Neural cell (in vitro differentiated cells): ENCODE results near the gene CREBRF. TPM values are rescaled to one million over a fixed set of nuclear protein-coding genes. Genes with fewer than 3 reads are reported as not detected.

Experiments
- H2AFZ ChIP-seq: fragments of 200-600, 300-800 bp; sonication (generic), shearing (Covaris generic); 2 replicates; pipeline ENCODE4 v1.6.0; 2014; ENCODE audit warnings: low read depth, mild to moderate bottlenecking, antibody characterized with exemption, low read length, moderate library complexity
- H3F3A ChIP-seq: fragments of 200-600 bp; shearing (Covaris generic); 2 replicates; pipeline ENCODE4 v1.6.1; 2016; ENCODE audit warnings: mild to moderate bottlenecking, moderate library complexity, mixed read lengths, antibody characterized with exemption, low read length; ENCODE audit not compliant: insufficient read depth, poor library complexity, severe bottlenecking
- H3K27ac ChIP-seq: fragments of 200-600, 300-800 bp; sonication (generic), shearing (Covaris generic); 2 replicates; pipeline ENCODE4 v1.5.1; 2014; ENCODE audit warnings: mild to moderate bottlenecking, low read length, moderate library complexity
- H3K27me3 ChIP-seq: fragments of 300-800, 200-600 bp; sonication (generic), shearing (Covaris generic); 2 replicates; pipeline ENCODE4 v1.6.0; 2014; ENCODE audit warnings: mild to moderate bottlenecking, low read depth, low read length, moderate library complexity; ENCODE audit not compliant: insufficient read depth
- H3K36me3 ChIP-seq: fragments of 300-800, 200-600 bp; sonication (generic), shearing (Covaris generic); 2 replicates; pipeline ENCODE4 v1.5.1; 2014; ENCODE audit warnings: mild to moderate bottlenecking, antibody characterized with exemption, low read length, moderate library complexity; ENCODE audit not compliant: insufficient read depth
- H3K4me2 ChIP-seq: fragments of 300-800, 200-600 bp; sonication (generic), shearing (Covaris generic); 2 replicates; pipeline ENCODE4 v1.6.0; 2014; ENCODE audit warnings: mild to moderate bottlenecking, low read length
- H3K4me3 ChIP-seq: fragments of 300-800, 200-600 bp; sonication (generic), shearing (Covaris generic); 2 replicates; pipeline ENCODE4 v1.5.1; 2014; ENCODE audit warnings: mild to moderate bottlenecking, low read length, moderate library complexity
- H3K79me2 ChIP-seq: fragments of 200-600 bp; shearing (Covaris generic); replicated peaks from 2 replicates; pipeline ENCODE4 v1.6.0; 2014; ENCODE audit warnings: mild to moderate bottlenecking, low read length, moderate library complexity; ENCODE audit not compliant: insufficient read depth
- H3K9ac ChIP-seq: fragments of 300-800, 200-600 bp; sonication (generic), shearing (Covaris generic); 2 replicates; pipeline ENCODE4 v1.6.1; 2016; ENCODE audit warnings: mild to moderate bottlenecking, low read length, mixed read lengths
- H3K9me2 ChIP-seq: fragments of 200-600 bp; shearing (Covaris generic); 2 replicates; pipeline ENCODE4 v1.6.1; 2016; ENCODE audit warnings: mild to moderate bottlenecking, low read length, mixed read lengths; ENCODE audit not compliant: insufficient read depth
- H3K9me3 ChIP-seq: fragments of 200-600, 300-800 bp; sonication (generic), shearing (Covaris generic); 2 replicates; pipeline ENCODE4 v1.6.1; 2016; ENCODE audit warnings: mild to moderate bottlenecking, mixed run types, low read length, moderate library complexity, mixed read lengths
- H4K20me1 ChIP-seq: fragments of 200-600 bp; shearing (Covaris generic); 2 replicates; pipeline ENCODE4 v1.6.1; 2016; ENCODE audit warnings: mild to moderate bottlenecking, mixed run types; ENCODE audit not compliant: insufficient read depth
- CTCF ChIP-seq: fragments of 450-650 bp; IDR thresholded peaks from 2 replicates; pipeline ENCODE4 v1.5.1; 2014; ENCODE audit warnings: antibody characterized with exemption, mild to moderate bottlenecking, moderate library complexity; ENCODE audit not compliant: poor library complexity, severe bottlenecking
- EP300 ChIP-seq: fragments of 450-650 bp; conservative IDR thresholded peaks from 2 replicates; pipeline ENCODE4 v1.6.1; 2014; ENCODE audit warnings: antibody characterized with exemption, mild to moderate bottlenecking, moderate library complexity; ENCODE audit not compliant: poor library complexity, severe bottlenecking
- EZH2 ChIP-seq: fragments of 200-600, 300-800 bp; shearing (Covaris generic), sonication (generic); IDR thresholded peaks from 2 replicates; pipeline ENCODE4 v1.6.1; 2014; ENCODE audit warnings: antibody characterized with exemption, low read length, borderline replicate concordance, mild to moderate bottlenecking; ENCODE audit not compliant: insufficient read depth, poor library complexity, severe bottlenecking
- MXI1 ChIP-seq: fragments of 450-650 bp; conservative IDR thresholded peaks from 2 replicates; pipeline ENCODE4 v1.6.1; 2014; ENCODE audit warnings: antibody characterized with exemption, mild to moderate bottlenecking; ENCODE audit not compliant: poor library complexity, severe bottlenecking
- POLR2AphosphoS5 ChIP-seq: IDR thresholded peaks from 2 replicates; pipeline ENCODE4 v1.6.1; 2012
- RAD21 ChIP-seq: fragments of 450-650 bp; conservative IDR thresholded peaks from 2 replicates; pipeline ENCODE4 v1.6.1; 2014; ENCODE audit warnings: antibody characterized with exemption, mild to moderate bottlenecking, moderate library complexity
- SMC3 ChIP-seq: fragments of 450-650 bp; conservative IDR thresholded peaks from 2 replicates; pipeline ENCODE4 v1.6.1; 2014; ENCODE audit warnings: antibody characterized with exemption, mild to moderate bottlenecking, moderate library complexity; ENCODE audit not compliant: poor library complexity
- TAF1 ChIP-seq: IDR thresholded peaks from 2 replicates; pipeline ENCODE4 v1.6.1; 2012; ENCODE audit warnings: low read depth
- polyA plus RNA-seq: library from polyadenylated mRNA; depleted of rRNA; stranded (reverse); fragments of >200 nt; gene quantifications from 2 replicates; pipeline ENCODE4 v1.2.3, GENCODE V29; 2014
- TF ChIP-seq, protein P1 (sequence below): IDR thresholded peaks from 2 replicates; pipeline ENCODE4 v1.6.1; 2012; ENCODE audit warnings: borderline replicate concordance

CREBRF gene
- polyA plus RNA-seq, 1 donor from 2014 or later: 9.3 TPM

GRCh38 chr5:173155912-173156311, 99.8 kb downstream of the CREBRF start:
- Histone ChIP-seq H3K4me3 (no peak overlapping the region), H4K20me1 (no peaks in the 10 kb centered on the region), H3K4me2 (no peak overlapping the region), H3K9me3 (no peaks in the 10 kb centered on the region), H3K27ac (no peak overlapping the region), H3K9ac (no peak overlapping the region), H2AFZ (no peak overlapping the region), H3K36me3 (no peaks in the 10 kb centered on the region), H3F3A (no peaks in the 10 kb centered on the region), H3K27me3 (no peaks in the 10 kb centered on the region), H3K79me2 (no peaks in the 10 kb centered on the region), H3K9me2 (no peaks in the 10 kb centered on the region)
- TF ChIP-seq, protein P1, sequence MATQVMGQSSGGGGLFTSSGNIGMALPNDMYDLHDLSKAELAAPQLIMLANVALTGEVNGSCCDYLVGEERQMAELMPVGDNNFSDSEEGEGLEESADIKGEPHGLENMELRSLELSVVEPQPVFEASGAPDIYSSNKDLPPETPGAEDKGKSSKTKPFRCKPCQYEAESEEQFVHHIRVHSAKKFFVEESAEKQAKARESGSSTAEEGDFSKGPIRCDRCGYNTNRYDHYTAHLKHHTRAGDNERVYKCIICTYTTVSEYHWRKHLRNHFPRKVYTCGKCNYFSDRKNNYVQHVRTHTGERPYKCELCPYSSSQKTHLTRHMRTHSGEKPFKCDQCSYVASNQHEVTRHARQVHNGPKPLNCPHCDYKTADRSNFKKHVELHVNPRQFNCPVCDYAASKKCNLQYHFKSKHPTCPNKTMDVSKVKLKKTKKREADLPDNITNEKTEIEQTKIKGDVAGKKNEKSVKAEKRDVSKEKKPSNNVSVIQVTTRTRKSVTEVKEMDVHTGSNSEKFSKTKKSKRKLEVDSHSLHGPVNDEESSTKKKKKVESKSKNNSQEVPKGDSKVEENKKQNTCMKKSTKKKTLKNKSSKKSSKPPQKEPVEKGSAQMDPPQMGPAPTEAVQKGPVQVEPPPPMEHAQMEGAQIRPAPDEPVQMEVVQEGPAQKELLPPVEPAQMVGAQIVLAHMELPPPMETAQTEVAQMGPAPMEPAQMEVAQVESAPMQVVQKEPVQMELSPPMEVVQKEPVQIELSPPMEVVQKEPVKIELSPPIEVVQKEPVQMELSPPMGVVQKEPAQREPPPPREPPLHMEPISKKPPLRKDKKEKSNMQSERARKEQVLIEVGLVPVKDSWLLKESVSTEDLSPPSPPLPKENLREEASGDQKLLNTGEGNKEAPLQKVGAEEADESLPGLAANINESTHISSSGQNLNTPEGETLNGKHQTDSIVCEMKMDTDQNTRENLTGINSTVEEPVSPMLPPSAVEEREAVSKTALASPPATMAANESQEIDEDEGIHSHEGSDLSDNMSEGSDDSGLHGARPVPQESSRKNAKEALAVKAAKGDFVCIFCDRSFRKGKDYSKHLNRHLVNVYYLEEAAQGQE: no peak
- no peak for TF ChIP-seq EP300
- TF ChIP-seq RAD21: no peak
- TF ChIP-seq MXI1: no peak
- TF ChIP-seq TAF1: no peak
- TF ChIP-seq EZH2: no peak
- no peak for TF ChIP-seq SMC3
- no peak for TF ChIP-seq POLR2AphosphoS5
- TF ChIP-seq CTCF: no peak

- Histone ChIP-seq H3K79me2 (no peaks in the 10 kb centered on the region), H3K27ac (no peak overlapping the region), H3K27me3 (no peaks in the 10 kb centered on the region), H3K9me2 (no peaks in the 10 kb centered on the region), H3K9me3 (no peaks in the 10 kb centered on the region), H3K4me2 (no peak overlapping the region), H3K9ac (no peak overlapping the region), H3K36me3 (no peaks in the 10 kb centered on the region), H4K20me1 (no peaks in the 10 kb centered on the region), H3F3A (no peaks in the 10 kb centered on the region), H3K4me3 (no peak overlapping the region), H2AFZ (no peak overlapping the region)
- TF ChIP-seq EZH2: no peak
- TF ChIP-seq TAF1: no peak
- no peak for TF ChIP-seq POLR2AphosphoS5
- TF ChIP-seq, protein P1: no peak
- no peak for TF ChIP-seq SMC3
- no peak for TF ChIP-seq MXI1
- TF ChIP-seq CTCF: no peak
- TF ChIP-seq RAD21: no peak
- TF ChIP-seq EP300: no peak
These were observed 102.2 kb downstream of the CREBRF start for GRCh38 chr5:173158366-173158765.
